ENCODE results near the gene SPACA9.

Gene SPACA9

DNA sequence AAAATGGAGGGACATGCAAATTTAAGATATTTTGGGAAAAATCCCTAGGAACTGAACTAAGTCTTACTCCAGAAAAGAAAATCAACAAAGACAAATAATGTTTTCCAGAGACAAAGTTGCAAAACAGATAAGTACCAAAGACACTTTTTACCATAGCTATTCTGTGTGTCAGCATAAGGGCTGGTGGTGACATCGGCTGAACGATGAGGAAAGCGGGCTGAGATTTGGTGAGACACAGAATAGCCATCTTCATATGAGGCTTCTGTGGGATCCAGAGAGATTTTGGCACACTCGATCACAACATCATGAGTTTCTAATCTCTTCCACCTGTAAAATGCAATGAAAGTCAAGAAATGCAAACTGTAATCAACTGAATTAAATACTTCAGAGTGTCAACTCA lies 33.4 kb downstream of the SPACA9 start:
- Histone ChIP-seq H3K4me1 (ENCODE audit: control insufficient read depth, insufficient read depth, low read length) (no peaks in the 10 kb centered on the region), H3K36me3 (ENCODE audit: control insufficient read depth in 2 of 2, insufficient read depth in 2 of 2, low read length in 2 of 2) (peaks cover 46 to 51% of the 10 kb centered on the region in 2 donors), H3K27me3 (ENCODE audit: control insufficient read depth in 1 of 2, insufficient read depth in 2 of 2, low read length in 2 of 2) (no peaks in the 10 kb centered on the region), H3K27ac (ENCODE audit: low read length) (no peak overlapping the region), H3K9ac (ENCODE audit: low read length in 2 of 2) (no peak overlapping the region), H3K9me3 (ENCODE audit: control insufficient read depth in 2 of 2, low read length in 2 of 2) (no peaks in the 10 kb centered on the region), H3K4me3 (ENCODE audit: low read length in 2 of 2) (no peak overlapping the region)

DNA sequence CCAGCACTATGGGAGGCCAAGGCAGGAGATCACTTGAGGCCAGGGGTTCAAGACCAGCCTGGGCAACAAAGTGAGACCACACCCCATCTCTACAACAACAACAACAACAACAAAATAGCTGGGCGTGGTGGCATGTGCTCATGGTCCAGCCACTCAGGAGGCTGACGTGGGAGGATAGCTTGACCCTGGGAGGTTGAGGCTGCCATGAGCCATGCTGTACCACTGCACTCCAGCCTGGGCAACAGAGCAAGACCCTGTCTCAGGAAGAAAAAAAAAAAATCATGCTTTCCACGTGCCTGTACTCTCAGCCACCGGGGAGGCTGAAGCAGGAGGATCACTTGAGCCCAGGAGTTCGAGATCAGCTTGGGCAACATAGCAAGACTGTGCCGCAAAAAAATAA lies 36.2 kb downstream of the SPACA9 start:
- H3K9me3 ChIP-seq (ENCODE audit: control insufficient read depth in 2 of 2, low read length in 2 of 2): no peaks in the 10 kb centered on the region
- no peak overlapping the region for H3K9ac ChIP-seq (ENCODE audit: low read length in 2 of 2)
- no peak overlapping the region for H3K27ac ChIP-seq (ENCODE audit: low read length)
- no peaks in the 10 kb centered on the region for H3K27me3 ChIP-seq (ENCODE audit: control insufficient read depth in 1 of 2, insufficient read depth in 2 of 2, low read length in 2 of 2)
- H3K4me3 ChIP-seq (ENCODE audit: low read length in 2 of 2): no peak overlapping the region
- H3K36me3 ChIP-seq (ENCODE audit: control insufficient read depth in 2 of 2, insufficient read depth in 2 of 2, low read length in 2 of 2): peaks cover 42 to 59% of the 10 kb centered on the region in 2 donors
- H3K4me1 ChIP-seq (ENCODE audit: control insufficient read depth, insufficient read depth, low read length): no peaks in the 10 kb centered on the region

DNA sequence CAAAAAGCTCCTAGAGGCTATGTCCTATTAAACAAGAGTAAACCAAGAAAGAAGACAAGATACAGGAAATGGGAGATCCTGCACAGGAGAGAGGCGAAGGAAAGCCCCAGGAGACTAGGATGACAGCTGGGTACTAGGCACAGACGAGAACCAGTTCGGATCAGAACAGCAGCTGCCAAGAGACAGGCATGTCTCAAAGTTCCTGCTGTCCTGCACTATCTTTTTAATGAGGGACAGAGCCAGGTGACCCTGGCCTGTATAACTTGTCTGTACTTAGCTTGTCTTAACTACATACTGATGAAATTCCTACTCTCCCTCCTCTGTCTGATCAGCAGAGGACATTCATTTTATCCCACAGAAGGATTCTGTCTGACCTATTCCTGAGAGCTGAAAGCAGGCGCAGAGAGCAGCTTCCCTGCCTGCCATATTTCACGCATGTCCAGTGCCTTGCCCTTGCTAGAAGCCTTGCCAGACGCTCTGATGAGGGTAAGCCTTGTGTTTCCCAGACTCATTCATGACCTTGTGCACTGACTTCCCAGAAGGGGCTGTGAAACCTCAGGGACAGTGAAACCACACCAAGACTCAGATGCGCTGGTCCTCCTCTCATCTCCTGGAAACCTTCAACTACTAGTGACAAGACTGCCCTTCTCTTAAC lies 41.0 kb downstream of the SPACA9 start:
- Histone ChIP-seq H3K27me3 (ENCODE audit: control insufficient read depth in 1 of 2, insufficient read depth in 2 of 2, low read length in 2 of 2) (no peaks in the 10 kb centered on the region), H3K27ac (ENCODE audit: low read length) (no peak overlapping the region), H3K4me3 (ENCODE audit: low read length in 2 of 2) (no peak overlapping the region), H3K36me3 (ENCODE audit: control insufficient read depth in 2 of 2, insufficient read depth in 2 of 2, low read length in 2 of 2) (peaks cover 57 to 71% of the 10 kb centered on the region in 2 donors), H3K4me1 (ENCODE audit: control insufficient read depth, insufficient read depth, low read length) (no peaks in the 10 kb centered on the region), H3K9me3 (ENCODE audit: control insufficient read depth in 2 of 2, low read length in 2 of 2) (no peaks in the 10 kb centered on the region), H3K9ac (ENCODE audit: low read length in 2 of 2) (no peak overlapping the region)

DNA sequence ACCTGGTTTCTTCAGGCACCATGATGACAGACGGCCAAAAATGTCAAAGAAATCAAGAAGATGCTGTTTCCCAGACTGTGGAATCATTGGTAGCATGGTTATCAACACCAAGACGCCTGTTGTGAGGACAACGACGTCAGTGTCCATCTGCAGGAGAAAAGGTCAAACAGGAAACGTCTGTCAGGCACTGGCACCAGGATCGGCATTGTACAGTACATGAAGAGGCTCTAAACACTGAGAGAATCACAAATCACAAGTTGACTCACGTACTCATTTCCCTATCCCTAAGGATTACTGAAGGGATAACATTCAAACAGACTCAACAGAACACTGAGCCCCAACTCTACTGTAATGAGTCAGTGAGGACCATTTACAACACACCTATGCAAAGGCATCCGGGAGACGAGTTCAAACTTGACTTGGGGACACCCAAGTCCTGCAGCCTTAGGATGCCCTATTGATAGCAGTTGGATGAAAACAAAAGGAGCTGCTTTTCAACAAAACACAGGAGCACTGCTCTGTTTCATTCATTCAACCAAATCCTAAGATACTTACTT lies 44.7 kb downstream of the SPACA9 start:
- no peak overlapping the region for H3K4me3 ChIP-seq (ENCODE audit: low read length in 2 of 2)
- no peaks in the 10 kb centered on the region for H3K4me1 ChIP-seq (ENCODE audit: control insufficient read depth, insufficient read depth, low read length)
- H3K36me3 ChIP-seq (ENCODE audit: control insufficient read depth in 2 of 2, insufficient read depth in 2 of 2, low read length in 2 of 2): peaks cover 65 to 74% of the 10 kb centered on the region in 2 donors
- H3K9ac ChIP-seq (ENCODE audit: low read length in 2 of 2): no peak overlapping the region
- H3K27me3 ChIP-seq (ENCODE audit: control insufficient read depth in 1 of 2, insufficient read depth in 2 of 2, low read length in 2 of 2): no peaks in the 10 kb centered on the region
- H3K27ac ChIP-seq (ENCODE audit: low read length): no peak overlapping the region
- H3K9me3 ChIP-seq (ENCODE audit: control insufficient read depth in 2 of 2, low read length in 2 of 2): no peaks in the 10 kb centered on the region

DNA sequence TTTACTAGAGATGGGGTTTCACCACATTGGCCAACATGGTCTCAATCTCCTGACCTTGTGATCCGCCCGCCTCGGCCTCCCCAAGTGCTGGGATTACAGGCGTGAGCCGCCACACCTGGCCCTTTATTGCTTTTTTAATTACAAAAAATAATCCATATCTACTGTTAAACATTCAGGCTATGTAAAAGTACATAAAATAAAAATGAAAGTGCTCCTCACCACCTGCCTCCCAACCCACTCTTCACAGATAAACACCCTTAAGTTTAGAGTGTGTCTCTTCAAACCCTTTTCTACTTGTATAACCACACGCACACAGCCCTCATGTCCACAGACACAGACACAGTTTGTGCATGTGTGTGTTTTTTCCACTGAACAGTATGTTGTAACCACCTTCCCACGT lies 49.0 kb downstream of the SPACA9 start:
- no peak overlapping the region for H3K4me3 ChIP-seq (ENCODE audit: low read length in 2 of 2)
- no peak overlapping the region for H3K27ac ChIP-seq (ENCODE audit: low read length)
- peaks cover 34 to 46% of the 10 kb centered on the region in 2 donors for H3K36me3 ChIP-seq (ENCODE audit: control insufficient read depth in 2 of 2, insufficient read depth in 2 of 2, low read length in 2 of 2)
- no peaks in the 10 kb centered on the region for H3K27me3 ChIP-seq (ENCODE audit: control insufficient read depth in 1 of 2, insufficient read depth in 2 of 2, low read length in 2 of 2)
- no peaks in the 10 kb centered on the region for H3K4me1 ChIP-seq (ENCODE audit: control insufficient read depth, insufficient read depth, low read length)
- no peak overlapping the region for H3K9ac ChIP-seq (ENCODE audit: low read length in 2 of 2)
- H3K9me3 ChIP-seq (ENCODE audit: control insufficient read depth in 2 of 2, low read length in 2 of 2): no peaks in the 10 kb centered on the region

DNA sequence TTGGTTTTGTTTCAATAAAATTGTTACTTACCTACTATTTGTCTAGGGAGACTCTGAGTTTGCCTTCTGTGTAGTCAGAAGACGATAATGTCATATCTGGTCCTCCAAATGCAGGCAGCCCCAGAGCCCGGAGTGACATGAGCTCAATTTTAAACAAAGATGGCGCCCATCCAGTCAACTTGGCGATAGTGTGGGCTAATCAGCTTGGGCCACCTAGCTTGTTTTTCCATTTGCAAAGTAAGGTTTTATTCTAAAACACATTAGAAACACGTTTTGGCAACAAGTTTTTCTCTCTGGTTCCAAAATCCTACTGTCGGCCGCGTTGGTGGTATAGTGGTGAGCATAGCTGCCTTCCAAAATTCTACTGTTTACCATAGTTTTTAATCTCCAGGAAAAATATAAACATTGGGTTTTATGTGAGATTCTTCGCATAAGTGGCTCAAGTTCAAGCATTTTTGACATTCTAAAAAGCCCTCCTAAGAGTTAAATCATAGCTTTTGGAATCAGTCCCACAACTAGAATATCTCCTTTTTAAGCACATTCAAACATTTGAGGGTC lies 52.6 kb downstream of the SPACA9 start:
- Histone ChIP-seq H3K9me3 (ENCODE audit: control insufficient read depth in 2 of 2, low read length in 2 of 2) (no peaks in the 10 kb centered on the region), H3K4me1 (ENCODE audit: control insufficient read depth, insufficient read depth, low read length) (no peaks in the 10 kb centered on the region), H3K9ac (ENCODE audit: low read length in 2 of 2) (no peak overlapping the region), H3K27ac (ENCODE audit: low read length) (no peak overlapping the region), H3K36me3 (ENCODE audit: control insufficient read depth in 2 of 2, insufficient read depth in 2 of 2, low read length in 2 of 2) (peaks cover 14 to 20% of the 10 kb centered on the region in 2 donors), H3K27me3 (ENCODE audit: control insufficient read depth in 1 of 2, insufficient read depth in 2 of 2, low read length in 2 of 2) (no peaks in the 10 kb centered on the region), H3K4me3 (ENCODE audit: low read length in 2 of 2) (no peak overlapping the region)

DNA sequence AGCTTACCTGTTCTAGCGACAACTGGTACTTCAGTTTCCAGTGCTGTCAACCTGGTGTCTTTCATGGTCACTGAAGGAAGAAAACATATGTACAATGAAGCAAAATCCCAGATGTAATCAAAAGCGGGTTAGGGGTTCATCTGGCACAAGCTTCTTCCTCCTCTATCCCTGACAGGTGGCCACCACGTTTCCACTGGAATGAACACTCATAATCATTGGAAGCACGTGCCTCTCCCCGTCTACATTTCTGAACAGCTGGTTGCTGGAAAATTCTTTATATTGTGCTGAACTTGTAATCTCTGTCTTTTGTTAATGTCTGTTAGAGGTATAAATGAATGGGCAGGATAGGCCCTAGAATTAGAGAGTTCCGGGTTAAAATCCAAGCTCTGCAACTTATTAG lies 56.3 kb downstream of the SPACA9 start:
- H3K9ac ChIP-seq (ENCODE audit: low read length in 2 of 2): no peak overlapping the region
- no peak overlapping the region for H3K27ac ChIP-seq (ENCODE audit: low read length)
- no peaks in the 10 kb centered on the region for H3K9me3 ChIP-seq (ENCODE audit: control insufficient read depth in 2 of 2, low read length in 2 of 2)
- no peaks in the 10 kb centered on the region for H3K27me3 ChIP-seq (ENCODE audit: control insufficient read depth in 1 of 2, insufficient read depth in 2 of 2, low read length in 2 of 2)
- peaks cover 2 to 3% of the 10 kb centered on the region in 2 donors for H3K36me3 ChIP-seq (ENCODE audit: control insufficient read depth in 2 of 2, insufficient read depth in 2 of 2, low read length in 2 of 2)
- H3K4me1 ChIP-seq (ENCODE audit: control insufficient read depth, insufficient read depth, low read length): no peaks in the 10 kb centered on the region
- no peak overlapping the region for H3K4me3 ChIP-seq (ENCODE audit: low read length in 2 of 2)

DNA sequence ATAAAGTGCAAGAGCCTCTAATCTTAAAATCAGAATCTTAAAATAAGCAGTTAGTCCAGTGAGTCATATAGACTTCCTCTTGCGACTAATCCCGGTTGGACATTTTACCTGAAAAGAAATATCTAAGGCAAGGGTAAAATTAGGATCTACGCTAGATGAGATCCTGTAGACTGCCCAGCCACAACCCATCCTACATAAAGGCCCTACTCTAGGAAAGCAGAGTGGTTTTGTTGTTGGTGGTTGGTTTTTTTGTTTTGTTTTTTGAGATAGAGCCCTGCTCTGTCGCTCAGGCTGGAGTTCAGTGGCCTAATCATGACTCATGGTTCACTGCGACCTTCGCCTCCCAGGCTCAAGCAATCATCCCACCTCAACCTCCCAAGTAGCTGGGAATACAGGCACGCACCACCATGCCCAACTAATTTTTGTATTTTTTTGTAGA lies 58.8 kb downstream of the SPACA9 start:
- H3K27ac ChIP-seq (ENCODE audit: low read length): no peak overlapping the region
- no peak overlapping the region for H3K9ac ChIP-seq (ENCODE audit: low read length in 2 of 2)
- no peak overlapping the region for H3K4me3 ChIP-seq (ENCODE audit: low read length in 2 of 2)

DNA sequence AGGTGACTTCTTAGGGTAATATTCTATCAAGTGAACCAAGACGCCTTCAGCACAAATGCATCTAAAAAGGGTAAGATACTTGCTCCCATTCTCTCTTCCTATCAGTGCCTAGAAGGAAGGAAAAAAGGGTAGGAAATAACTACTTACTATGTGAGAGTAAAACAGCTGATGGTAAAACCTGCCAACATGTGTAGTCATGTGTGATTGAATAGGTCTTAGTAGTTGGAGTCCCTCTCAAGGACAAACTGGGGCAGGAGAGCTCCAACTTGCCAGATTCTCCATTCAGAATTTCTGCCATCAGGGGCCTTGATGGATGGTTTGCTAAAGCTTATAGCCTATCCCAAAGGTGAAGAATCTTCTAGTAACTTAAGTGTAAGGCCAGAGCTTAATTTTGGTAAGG lies 60.5 kb downstream of the SPACA9 start:
- Histone ChIP-seq H3K4me3 (ENCODE audit: low read length in 2 of 2) (no peak overlapping the region), H3K4me1 (ENCODE audit: control insufficient read depth, insufficient read depth, low read length) (peaks cover 17% of the 10 kb centered on the region), H3K27ac (ENCODE audit: low read length) (no peak overlapping the region), H3K9me3 (ENCODE audit: control insufficient read depth in 2 of 2, low read length in 2 of 2) (no peaks in the 10 kb centered on the region), H3K36me3 (ENCODE audit: control insufficient read depth in 2 of 2, insufficient read depth in 2 of 2, low read length in 2 of 2) (no peaks in the 10 kb centered on the region), H3K9ac (ENCODE audit: low read length in 2 of 2) (no peak overlapping the region), H3K27me3 (ENCODE audit: control insufficient read depth in 1 of 2, insufficient read depth in 2 of 2, low read length in 2 of 2) (no peaks in the 10 kb centered on the region)

More for the DNA sequence above, 58.8 kb downstream of the SPACA9 start:
- Histone ChIP-seq H3K27me3 (ENCODE audit: control insufficient read depth in 1 of 2, insufficient read depth in 2 of 2, low read length in 2 of 2) (no peaks in the 10 kb centered on the region), H3K4me1 (ENCODE audit: control insufficient read depth, insufficient read depth, low read length) (peaks cover 4% of the 10 kb centered on the region), H3K36me3 (ENCODE audit: control insufficient read depth in 2 of 2, insufficient read depth in 2 of 2, low read length in 2 of 2) (peaks cover 2 to 3% of the 10 kb centered on the region in 2 donors), H3K9me3 (ENCODE audit: control insufficient read depth in 2 of 2, low read length in 2 of 2) (no peaks in the 10 kb centered on the region)
